Measurements from ENCODE around the gene BMS1. TPM values are rescaled to one million over a fixed set of nuclear protein-coding genes. Genes with fewer than 3 reads are reported as not detected.

The BMS1 gene
- total and polyA plus RNA-seq, 2 of the 8 experiments (the other 6 are each of a cell fraction or from before 2014, with no cell fraction given): 3.7 to 34.6 TPM

GRCh38 chr10:42875798-42876341 lies 93.3 kb downstream of the BMS1 start:
- no peak overlapping the region for H3K56ac ChIP-seq (replicated peaks; ENCODE audit: insufficient read length, low read depth, low read length)
- H2BK12ac ChIP-seq (ENCODE audit: low read depth, low read length): no peak overlapping the region
- no peaks in the 10 kb centered on the region; a peak in 1 of 7 replicates for H3K27me3 ChIP-seq (replicated peaks in 1 of 4; ENCODE audit: control insufficient read depth in 3 of 4, extremely low read depth in 1 of 4, insufficient read depth in 3 of 4, low read length in 3 of 4)
- POLR2A ChIA-PET (ENCODE audit: partially characterized antibody): no interaction called here
- H2AK5ac ChIP-seq (ENCODE audit: low read depth, low read length): no peak overlapping the region
- no peak overlapping the region for H3K4ac ChIP-seq (replicated peaks; ENCODE audit: insufficient read length, low read depth, low read length)
- H3K9ac ChIP-seq (replicated peaks in 1 of 4; ENCODE audit: extremely low read depth in 1 of 4, low read depth in 3 of 4, low read length in 3 of 4): no peak overlapping the region
- no peak overlapping the region for H3K27ac ChIP-seq (ENCODE audit: low read depth, low read length)
- no peak overlapping the region for H2BK20ac ChIP-seq (ENCODE audit: low read length)
- CTCF ChIA-PET (ENCODE audit: partially characterized antibody): interaction anchor here (1.1 to 2.9 kb wide), 3 partner anchors 192 to 203 kb away, joined by 4 to 12 read pairs (median 6); no protein-coding TSS in a partner anchor
- no peak overlapping the region for H2BK15ac ChIP-seq (ENCODE audit: low read length)
- no peak overlapping the region for H2AFZ ChIP-seq (ENCODE audit: low read length)
- no peaks in the 10 kb centered on the region for H3K79me1 ChIP-seq (ENCODE audit: low read depth, low read length)
- no peaks in the 10 kb centered on the region for H3K36me3 ChIP-seq (ENCODE audit: control insufficient read depth in 2 of 4, insufficient read depth in 4 of 4, low read length in 3 of 4)
- no peak for FAIRE-seq
- no peak overlapping the region for H2BK120ac ChIP-seq (replicated peaks; ENCODE audit: low read depth, low read length)
- no peaks in the 10 kb centered on the region; a peak in 2 of 7 replicates for H3K4me1 ChIP-seq (replicated peaks in 1 of 4; ENCODE audit: control insufficient read depth in 3 of 4, insufficient read depth in 4 of 4, low read length in 3 of 4)
- H4K8ac ChIP-seq (ENCODE audit: extremely low read depth, insufficient read depth, low read length): no peak overlapping the region
- no peak overlapping the region for H3K14ac ChIP-seq (ENCODE audit: insufficient read length)
- H3K79me2 ChIP-seq (ENCODE audit: control insufficient read depth in 1 of 2, insufficient read depth in 2 of 2, low read length in 2 of 2): no peaks in the 10 kb centered on the region
- H3K9me3 ChIP-seq (ENCODE audit: insufficient read depth in 2 of 2, low read depth in 1 of 2, low read length in 1 of 2): no peaks in the 10 kb centered on the region; a peak in 1 of 4 replicates
- H4K20me1 ChIP-seq (replicated peaks in 1 of 2; ENCODE audit: control insufficient read depth in 1 of 2, insufficient read depth in 2 of 2, low read length in 2 of 2): no peaks in the 10 kb centered on the region
- H3K23ac ChIP-seq (ENCODE audit: insufficient read length): no peak overlapping the region
- no peak overlapping the region for H4K91ac ChIP-seq (replicated peaks; ENCODE audit: insufficient read length, low read length)
- H3K23me2 ChIP-seq (ENCODE audit: low read depth, low read length): no peaks in the 10 kb centered on the region
- H3K18ac ChIP-seq (ENCODE audit: extremely low read depth, low read length): no peak overlapping the region
- no peak overlapping the region for H3K4me2 ChIP-seq (ENCODE audit: insufficient read depth in 1 of 2, low read depth in 2 of 2, low read length in 2 of 2)
- 88% methylated on average over 12 of the region's 12 CpGs; no CpG with 5 or more reads in 1 of the 2 experiments for WGBS, 2 experiments (ENCODE audit: extremely low coverage in 1 of 2, insufficient coverage in 1 of 2, insufficient read length in 1 of 2, insufficient replicate concordance in 2 of 2, low coverage in 1 of 2, low lambda C conversion rate in 2 of 2, missing lambda C conversion rate in 1 of 2)
- no peak for DNase-seq (ENCODE audit: low read depth in 1 of 2, low spot score in 2 of 2)
- no peak overlapping the region for H4K5ac ChIP-seq (ENCODE audit: insufficient read length, low read depth, low read length)
- H2BK5ac ChIP-seq (ENCODE audit: low read depth, low read length): no peak overlapping the region
- H3K4me3 ChIP-seq (ENCODE audit: extremely low read depth in 1 of 4, insufficient read depth in 2 of 4, low read depth in 3 of 4, low read length in 4 of 4): no peak overlapping the region
- TF ChIP-seq RXRA (IDR thresholded peaks at IDR 0.05; ENCODE audit: insufficient read depth, low read depth, low read length): no peak
- no peak for TF ChIP-seq TBP (IDR thresholded peaks at IDR 0.05; ENCODE audit: low read depth, low read length)
- TF ChIP-seq KDM4A (IDR thresholded peaks at IDR 0.05; ENCODE audit: low read depth, low read length, severe bottlenecking): no peak
- no peak for TF ChIP-seq SP4 (IDR thresholded peaks at IDR 0.05; ENCODE audit: low read length)
- TF ChIP-seq USF2 (IDR thresholded peaks at IDR 0.05; ENCODE audit: low read length): no peak
- no peak for TF ChIP-seq SP1 (IDR thresholded peaks at IDR 0.05; ENCODE audit: low read depth, low read length)
- no peak for TF ChIP-seq JUN (IDR thresholded peaks at IDR 0.05; ENCODE audit: low read depth, low read length)
- TF ChIP-seq JUND (IDR thresholded peaks at IDR 0.05; ENCODE audit: low read length): no peak
